Measurements from ENCODE around the gene SLC22A13. TPM values are rescaled to one million over a fixed set of nuclear protein-coding genes. Genes with fewer than 3 reads are reported as not detected.

Gene SLC22A13
- total and polyA plus RNA-seq, 2 of the 4 experiments (the other 2 are of a cell fraction): under 0.01 to 0.22 TPM

GRCh38 chr3:38267662-38268061 lies 2.0 kb downstream of the SLC22A13 start:
- no peaks in the 10 kb centered on the region; the same call in 1 of the 2 replicates for H3K4me1 ChIP-seq (ENCODE audit: control insufficient read depth, insufficient read depth, low read length)
- H3K56ac ChIP-seq (ENCODE audit: extremely low read depth, insufficient read depth, low read length): no peak overlapping the region
- H3K27ac ChIP-seq (ENCODE audit: insufficient read depth, low read length): no peak overlapping the region
- H2AK9ac ChIP-seq (replicated peaks; ENCODE audit: low read depth, low read length, poor library complexity): no peak overlapping the region
- no peak overlapping the region for H3K14ac ChIP-seq (replicated peaks; ENCODE audit: low read depth, low read length)
- no peak overlapping the region for H2AK5ac ChIP-seq (ENCODE audit: low read depth, low read length)
- H2BK15ac ChIP-seq (ENCODE audit: low read depth, low read length): no peak overlapping the region
- no peak overlapping the region for H3K18ac ChIP-seq (ENCODE audit: low read depth, low read length)
- H3K36me3 ChIP-seq (ENCODE audit: control insufficient read depth, insufficient read depth, low read length): peaks cover 1% of the 10 kb centered on the region; the same call in 1 of the 2 replicates
- no peak overlapping the region for H2BK120ac ChIP-seq (ENCODE audit: low read depth, low read length)
- in situ Hi-C loops (cut with MboI; ENCODE audit: low sequenced_read_pairs) (no loop called here), dilution Hi-C loops (cut with HindIII; ENCODE audit: low sequenced_read_pairs, unreplicated experiment) (no loop called here), intact Hi-C loops (cut with micrococcal nuclease) (no loop called here)
- H2AFZ ChIP-seq (replicated peaks; ENCODE audit: low read length, poor library complexity): no peak overlapping the region
- no peak overlapping the region for H3K23ac ChIP-seq (ENCODE audit: low read depth, low read length)
- CTCF ChIA-PET: no interaction called here
- H4K91ac ChIP-seq (ENCODE audit: insufficient read depth, low read depth, low read length): no peak overlapping the region
- H3K4ac ChIP-seq (ENCODE audit: low read depth, low read length): no peak overlapping the region
- H2BK5ac ChIP-seq (ENCODE audit: low read depth, low read length, poor library complexity, severe bottlenecking): no peak overlapping the region
- no peak overlapping the region for H3K4me3 ChIP-seq (ENCODE audit: insufficient read depth, low read depth, low read length)
- no peak overlapping the region for H3K4me2 ChIP-seq (ENCODE audit: low read depth, low read length)
- no peaks in the 10 kb centered on the region for H3K9me3 ChIP-seq (ENCODE audit: control insufficient read depth, insufficient read depth, low read length)
- no CpG with 5 or more reads among the region's 2 CpGs for WGBS, 2 experiments (ENCODE audit: extremely low coverage in 2 of 2, insufficient read length in 1 of 2)
- no peaks in the 10 kb centered on the region for H3K27me3 ChIP-seq (ENCODE audit: control insufficient read depth, insufficient read depth, low read length)
- BruUV-seq (replicated peaks): no TSS peak
- DNase-seq (no peak), ATAC-seq (ENCODE audit: low read depth) (no peak)
- TF ChIP-seq RCOR1 (IDR thresholded peaks at IDR 0.05; ENCODE audit: insufficient replicate concordance, low read length) (no peak), POLR2A (IDR thresholded peaks at IDR 0.05; ENCODE audit: low read depth, low read length) (no peak), MXI1 (IDR thresholded peaks at IDR 0.05; ENCODE audit: borderline replicate concordance, low read depth, low read length) (no peak), ELK1 (IDR thresholded peaks at IDR 0.05; ENCODE audit: borderline replicate concordance, low read depth, low read length) (no peak), SMC3 (IDR thresholded peaks at IDR 0.05; ENCODE audit: low read depth, low read length) (no peak), CHD1 (IDR thresholded peaks at IDR 0.05; ENCODE audit: low read depth, low read length) (no peak), MAZ (IDR thresholded peaks at IDR 0.05; ENCODE audit: borderline replicate concordance, low read depth, low read length) (no peak), CEBPB (IDR thresholded peaks at IDR 0.05; ENCODE audit: low read depth, low read length) (no peak), RAD21 (IDR thresholded peaks at IDR 0.05; ENCODE audit: low read length) (no peak), FOS (IDR thresholded peaks at IDR 0.05; ENCODE audit: low read depth, low read length) (no peak), USF2 (IDR thresholded peaks at IDR 0.05; ENCODE audit: low read depth, low read length) (no peak), RFX5 (IDR thresholded peaks at IDR 0.05; ENCODE audit: low read depth, low read length) (no peak), BHLHE40 (IDR thresholded peaks at IDR 0.05; ENCODE audit: low read depth, low read length) (no peak), CTCF (conservative IDR thresholded peaks at IDR 0.05; ENCODE audit: low read depth, low read length) (no peak)
- POLR2A ChIA-PET (ENCODE audit: unreplicated experiment): no interaction called here
- H3K9me1 ChIP-seq (ENCODE audit: insufficient read depth, low read length): peaks cover 16% of the 10 kb centered on the region
- H4K20me1 ChIP-seq (ENCODE audit: insufficient read depth, low read length): no peaks in the 10 kb centered on the region
- H2BK20ac ChIP-seq (ENCODE audit: low read depth, low read length): no peak overlapping the region
- 0 out of 4 replicates have a peak, but pooled peaks cover 0 to 5% of the 10 kb centered on the region in 2 experiments for H3K79me1 ChIP-seq (ENCODE audit: low read depth in 1 of 2, low read length in 2 of 2)
- H4K5ac ChIP-seq (ENCODE audit: low read depth, low read length): no peak overlapping the region
- H3K9ac ChIP-seq (ENCODE audit: low read depth, low read length): no peak overlapping the region
- H4K8ac ChIP-seq (ENCODE audit: low read depth in 2 of 2, low read length in 2 of 2): no peak overlapping the region

Data from IMR-90 (cell line).